Esophagus muscularis mucosa (tissue), 4 donors: ENCODE results near the gene DLX3. TPM values are rescaled to one million over a fixed set of nuclear protein-coding genes. Genes with fewer than 3 reads are reported as not detected.
A peak's percentile ranks its signal among the peaks of the same experiment; 100 is the strongest.

Experiments
- DNase-seq: peaks from one replicate; pipeline ENCODE4 v3.0.0-alpha.2; 2017; ENCODE audit errors: extremely low spot score
- H3K27ac ChIP-seq, 4 donors: fragments of 200-600 bp; sonication (generic); replicated peaks in 1 of 4; 1 replicate in 3 of 4; 2 replicates in 1 of 4; pipeline ENCODE4 v1.5.1; 2016 to 2019; ENCODE audit warnings: mild to moderate bottlenecking in 1 of 4
- H3K27me3 ChIP-seq, 4 donors: fragments of 200-600 bp; sonication (generic); one replicate each; pipeline versions ENCODE4 v1.5.1 to v1.6.0; 2016 to 2019
- H3K36me3 ChIP-seq, 4 donors: fragments of 200-600 bp; sonication (generic); one replicate each; pipeline ENCODE4 v1.5.1; 2016 to 2019
- H3K4me1 ChIP-seq, 4 donors: fragments of 200-600 bp; sonication (generic); one replicate each; pipeline ENCODE4 v1.5.1; 2016 to 2019
- H3K4me3 ChIP-seq, 4 donors: fragments of 200-600 bp; sonication (generic); 1 replicate in 2 of 4; 2 replicates in 2 of 4; pipeline ENCODE4 v1.5.1; 2016 to 2019; ENCODE audit warnings: mild to moderate bottlenecking in 4 of 4, moderate library complexity in 1 of 4
- H3K9me3 ChIP-seq, 4 donors: fragments of 200-600 bp; sonication (generic); 1 replicate in 3 of 4; 2 replicates in 1 of 4; pipeline ENCODE4 v1.5.1; 2016 to 2019
- EP300 ChIP-seq: sonication (generic); formaldehyde crosslinking; IDR thresholded peaks from one replicate; pipeline ENCODE4 v1.6.1; 2017; ENCODE audit warnings: antibody characterized with exemption
- POLR2A ChIP-seq: fragments of 450-650 bp; IDR thresholded peaks from one replicate; pipeline ENCODE4 v1.6.1; 2017; ENCODE audit warnings: antibody characterized with exemption, moderate library complexity, mild to moderate bottlenecking, low read depth
- POLR2AphosphoS5 ChIP-seq, 2 donors: sonication (generic); formaldehyde crosslinking; IDR thresholded peaks; one replicate each; pipeline ENCODE4 v1.6.1; 2017; ENCODE audit warnings: antibody characterized with exemption in 2 of 2
- WGBS: methylation state at CpG from one replicate; pipeline ENCODE4 v1.1.5; 2018; 5-methylcytosine and 5-hydroxymethylcytosine counted together
- intact Hi-C: fragments of 100-400 bp; cut with DNase I; formaldehyde crosslinking; loops from one replicate; pipeline ENCODE4 v1.15.1; 2023
- total RNA-seq, 4 donors: library from RNA; depleted of rRNA; stranded (reverse); fragments of >200 nt; gene quantifications; one replicate each; pipeline versions ENCODE4 v1.1.0 to v1.2.1, GENCODE V29; 2016
- TF ChIP-seq, protein P1 (sequence below), 3 experiments: fragments of 200-600 bp in 2 of 3; fragments of 450-650 bp in 1 of 3; sonication (generic) in 2 of 3; IDR thresholded peaks; one replicate each; pipeline ENCODE4 v1.5.1; 2017 to 2019; ENCODE audit warnings: antibody characterized with exemption in 3 of 3, mild to moderate bottlenecking in 2 of 3, moderate library complexity in 1 of 3

The DLX3 gene
- total RNA-seq, 4 donors from 2014 or later: 0.32 TPM; not detected in 3

DNA sequence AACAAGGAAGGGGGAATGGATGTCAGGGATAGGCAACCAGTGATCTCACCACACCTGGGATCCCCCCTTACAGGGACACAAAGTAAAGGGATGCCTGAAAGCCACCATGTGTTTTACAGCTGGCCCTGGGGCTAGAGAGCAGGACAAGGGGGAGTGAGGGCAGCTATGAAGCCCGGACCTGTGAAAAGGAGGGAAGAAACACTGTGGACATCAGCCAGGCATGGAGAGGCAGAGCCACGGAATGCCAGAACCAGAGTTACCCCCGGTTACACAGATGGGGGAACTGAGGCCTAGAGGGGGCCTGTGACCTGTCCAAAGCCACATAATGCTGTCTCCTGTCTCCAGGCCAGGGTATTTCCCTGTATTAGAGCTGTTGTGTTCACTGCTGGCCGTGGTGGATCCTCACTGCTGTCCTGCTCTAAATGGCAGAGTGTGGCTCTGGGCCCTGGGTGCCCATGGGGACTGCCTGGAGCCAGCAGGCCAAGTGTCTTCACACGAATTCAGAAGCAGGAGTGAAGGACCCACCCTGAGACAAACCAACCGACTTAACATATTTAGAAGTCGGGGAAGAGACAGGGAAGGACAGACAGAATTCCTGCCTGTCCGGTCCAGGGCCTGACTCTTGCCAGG lies 31.1 kb upstream of the DLX3 start:
- 70% methylated on average over 7 of the region's 8 CpGs for whole genome bisulfite sequencing
- intact Hi-C loops: loop anchor here (1.0 kb wide), 1 partner anchor 61 kb away; no protein-coding TSS in a partner anchor
- TF ChIP-seq, protein P1, sequence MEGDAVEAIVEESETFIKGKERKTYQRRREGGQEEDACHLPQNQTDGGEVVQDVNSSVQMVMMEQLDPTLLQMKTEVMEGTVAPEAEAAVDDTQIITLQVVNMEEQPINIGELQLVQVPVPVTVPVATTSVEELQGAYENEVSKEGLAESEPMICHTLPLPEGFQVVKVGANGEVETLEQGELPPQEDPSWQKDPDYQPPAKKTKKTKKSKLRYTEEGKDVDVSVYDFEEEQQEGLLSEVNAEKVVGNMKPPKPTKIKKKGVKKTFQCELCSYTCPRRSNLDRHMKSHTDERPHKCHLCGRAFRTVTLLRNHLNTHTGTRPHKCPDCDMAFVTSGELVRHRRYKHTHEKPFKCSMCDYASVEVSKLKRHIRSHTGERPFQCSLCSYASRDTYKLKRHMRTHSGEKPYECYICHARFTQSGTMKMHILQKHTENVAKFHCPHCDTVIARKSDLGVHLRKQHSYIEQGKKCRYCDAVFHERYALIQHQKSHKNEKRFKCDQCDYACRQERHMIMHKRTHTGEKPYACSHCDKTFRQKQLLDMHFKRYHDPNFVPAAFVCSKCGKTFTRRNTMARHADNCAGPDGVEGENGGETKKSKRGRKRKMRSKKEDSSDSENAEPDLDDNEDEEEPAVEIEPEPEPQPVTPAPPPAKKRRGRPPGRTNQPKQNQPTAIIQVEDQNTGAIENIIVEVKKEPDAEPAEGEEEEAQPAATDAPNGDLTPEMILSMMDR (IDR thresholded peaks at IDR 0.05): no peak
- no peak for DNase-seq
- Histone ChIP-seq H3K27me3 (no peaks in the 10 kb centered on the region), H3K4me1 (peaks cover 19 to 22% (median 20%) of the 10 kb centered on the region in 4 donors), H3K27ac (no peak overlapping the region), H3K9me3 (no peaks in the 10 kb centered on the region), H3K36me3 (no peaks in the 10 kb centered on the region), H3K4me3 (no peak overlapping the region)

DNA sequence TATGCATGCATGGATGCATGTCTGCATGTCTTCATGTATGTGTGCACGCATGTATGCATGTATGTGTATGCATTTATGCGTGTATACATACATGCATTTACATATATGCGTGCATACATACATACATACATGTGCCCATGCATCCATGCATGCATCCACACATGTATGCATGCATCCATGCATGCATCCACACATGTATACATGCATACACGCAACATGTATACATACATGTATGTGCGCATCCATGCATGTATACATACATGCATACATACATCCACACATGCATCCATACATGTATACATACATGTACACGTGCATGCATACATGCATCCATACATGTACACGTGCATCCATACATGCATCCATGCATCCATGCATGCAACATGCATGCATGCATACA lies 29.8 kb upstream of the DLX3 start:
- DNase-seq: no peak
- Histone ChIP-seq H3K4me1 (peaks cover 19 to 22% (median 20%) of the 10 kb centered on the region in 4 donors), H3K4me3 (no peak overlapping the region), H3K27me3 (no peaks in the 10 kb centered on the region), H3K36me3 (no peaks in the 10 kb centered on the region), H3K9me3 (no peaks in the 10 kb centered on the region), H3K27ac (no peak overlapping the region)
- TF ChIP-seq, protein P1 (IDR thresholded peaks at IDR 0.05): no peak
- TF ChIP-seq POLR2AphosphoS5 (IDR thresholded peaks at IDR 0.05): peak in 1 of 2 donors; percentile 4
- intact Hi-C loops: no loop called here
- 42% methylated on average over 7 of the region's 7 CpGs for WGBS

DNA sequence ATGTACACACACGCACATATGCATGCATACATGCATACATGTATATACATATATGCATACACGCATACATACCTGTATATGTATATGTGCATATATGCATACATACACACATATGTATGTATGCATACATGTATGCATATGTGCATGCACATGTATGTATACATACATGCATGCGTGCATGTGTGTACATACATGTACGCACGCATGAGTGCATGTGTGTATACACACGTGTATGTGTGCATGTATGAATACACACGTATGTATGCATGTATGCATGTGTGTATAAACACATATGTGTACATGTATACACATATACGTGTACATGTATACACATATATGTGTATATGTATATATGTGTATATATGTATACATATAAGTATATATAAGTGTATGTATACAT lies 28.5 kb upstream of the DLX3 start:
- WGBS: 61% methylated on average over 8 of the region's 8 CpGs
- H3K27me3 ChIP-seq: no peaks in the 10 kb centered on the region
- intact Hi-C loops: no loop called here
- no peak for DNase-seq
- peaks cover 18 to 20% (median 19%) of the 10 kb centered on the region in 4 donors for H3K4me1 ChIP-seq
- H3K4me3 ChIP-seq: no peak overlapping the region
- peak in 1 of 2 donors; percentile 17 for TF ChIP-seq POLR2AphosphoS5 (IDR thresholded peaks at IDR 0.05)
- TF ChIP-seq EP300: no peak
- TF ChIP-seq POLR2A: no peak
- H3K9me3 ChIP-seq: no peaks in the 10 kb centered on the region
- H3K36me3 ChIP-seq: no peaks in the 10 kb centered on the region
- H3K27ac ChIP-seq: no peak overlapping the region

DNA sequence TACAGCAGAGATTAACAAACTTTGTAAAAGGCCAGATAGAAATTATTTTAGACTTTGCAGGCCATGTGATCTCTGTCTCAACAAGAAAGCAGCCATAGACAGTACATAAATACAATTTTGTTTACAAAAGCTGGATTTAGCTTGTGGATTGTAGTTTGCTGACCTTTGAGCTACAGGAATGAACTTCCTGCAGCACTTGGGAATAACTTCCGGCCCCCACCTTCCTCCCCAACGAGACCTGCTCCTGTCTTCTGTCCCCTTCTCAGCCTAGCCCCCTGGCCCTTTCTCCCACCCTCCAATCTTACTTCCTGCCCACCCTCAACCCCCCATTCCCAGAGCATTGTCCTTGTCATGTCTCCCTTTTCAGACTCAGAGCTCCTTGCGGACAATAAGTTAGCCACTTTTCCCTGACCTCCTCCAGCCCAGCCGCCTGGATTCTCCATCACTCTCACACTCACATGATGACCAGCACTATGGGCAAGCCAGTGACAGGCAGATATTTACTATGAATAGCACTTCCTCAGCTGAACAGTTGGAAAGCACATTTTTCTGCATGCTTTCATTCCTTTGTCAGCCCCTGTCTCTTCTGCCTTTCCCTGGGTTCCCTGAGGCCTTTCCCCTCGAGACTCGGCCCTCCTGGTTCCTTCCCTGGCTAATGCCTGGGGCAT lies 27.6 kb upstream of the DLX3 start:
- DNase-seq: no peak
- no peaks in the 10 kb centered on the region for H3K9me3 ChIP-seq
- 68% methylated on average over 6 of the region's 6 CpGs for WGBS
- H3K27ac ChIP-seq: no peak overlapping the region
- peaks cover 8 to 13% (median 10%) of the 10 kb centered on the region in 4 donors for H3K4me1 ChIP-seq
- intact Hi-C loops: no loop called here
- no peaks in the 10 kb centered on the region for H3K27me3 ChIP-seq
- no peak overlapping the region for H3K4me3 ChIP-seq
- no peaks in the 10 kb centered on the region for H3K36me3 ChIP-seq
- no peak for TF ChIP-seq POLR2AphosphoS5 (IDR thresholded peaks at IDR 0.05)

DNA sequence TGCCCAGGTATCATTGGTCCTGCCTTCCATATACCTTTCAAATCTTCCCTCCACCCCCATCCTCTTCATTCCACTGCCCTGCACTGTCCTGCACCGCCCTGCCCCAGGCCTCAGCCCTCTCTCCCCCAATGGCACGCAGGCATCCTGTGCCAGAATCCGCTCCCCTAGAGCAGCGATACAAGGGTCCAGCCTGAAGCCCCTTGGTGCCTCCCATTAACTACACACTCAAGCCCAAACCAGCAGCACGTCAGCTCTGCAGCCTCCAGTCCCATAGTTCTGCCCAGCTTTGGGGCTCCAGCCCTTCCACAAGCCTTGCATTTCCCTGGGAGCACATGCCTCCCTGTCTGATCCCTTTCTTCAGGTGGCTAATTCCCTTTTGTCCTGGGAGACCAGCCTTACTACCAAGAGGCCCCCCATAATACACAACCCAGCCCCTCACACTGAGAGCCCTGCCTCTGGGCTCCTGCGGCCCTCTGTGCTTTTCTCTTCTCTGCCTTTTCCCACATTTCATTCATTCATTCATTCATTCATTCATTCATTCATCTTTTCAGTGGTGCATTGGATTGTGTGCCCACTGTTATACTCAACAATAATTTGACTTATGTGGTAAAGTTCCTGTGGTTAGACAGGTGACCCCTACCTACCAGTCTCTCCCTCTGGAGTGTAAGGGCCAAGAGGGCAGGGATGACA lies 26.8 kb upstream of the DLX3 start:
- peaks cover under 1 to 5% (median 3%) of the 10 kb centered on the region in 4 donors for H3K4me1 ChIP-seq
- H3K27me3 ChIP-seq: no peaks in the 10 kb centered on the region
- intact Hi-C loops: no loop called here
- H3K4me3 ChIP-seq: no peak overlapping the region
- TF ChIP-seq, protein P1 (IDR thresholded peaks at IDR 0.05): no peak
- TF ChIP-seq POLR2AphosphoS5 (IDR thresholded peaks at IDR 0.05) (no peak), POLR2A (no peak), EP300 (no peak)
- no peak for DNase-seq
- H3K36me3 ChIP-seq: no peaks in the 10 kb centered on the region
- WGBS: 99% methylated on average over 6 of the region's 6 CpGs
- H3K9me3 ChIP-seq: no peaks in the 10 kb centered on the region
- no peak overlapping the region for H3K27ac ChIP-seq
